Astrocyte (in vitro differentiated cells and primary cell): ENCODE data around the gene OR10S1.

ENCODE experiments used
- CTCF ChIP-seq: IDR thresholded peaks from 2 replicates; pipeline ENCODE4 v1.5.1; 2011; ENCODE audit warnings: low read depth, mild to moderate bottlenecking, inconsistent platforms, low read length, moderate library complexity; ENCODE audit not compliant: insufficient read depth
- EZH2 ChIP-seq: IDR thresholded peaks from 2 replicates; pipeline ENCODE4 v1.6.1; 2012; ENCODE audit warnings: mild to moderate bottlenecking, low read length, inconsistent platforms; ENCODE audit not compliant: insufficient read depth

- TF ChIP-seq CTCF (no peak), EZH2 (no peak)
These were observed 17.5 kb upstream of the OR10S1 start, which contains the start of gene OR10G6 for GRCh38 chr11:123995119-123995518.
